ENCODE results near the gene CEP164. TPM values are rescaled to one million over a fixed set of nuclear protein-coding genes. Genes with fewer than 3 reads are reported as not detected.

The CEP164 gene
- polyA plus RNA-seq, 4 donors: 22.7 to 43.0 (median 27.0) TPM

GRCh38 chr11:117457835-117458234 lies 130.2 kb downstream of the CEP164 start:
- DNase-seq (ENCODE audit: low read depth in 4 of 4, low spot score in 3 of 4): no peak

- no peak for DNase-seq (ENCODE audit: low read depth in 4 of 4, low spot score in 3 of 4)
These were observed 130.8 kb downstream of the CEP164 start for GRCh38 chr11:117458275-117459122.

GRCh38 chr11:117459123-117459978 lies 131.7 kb downstream of the CEP164 start:
- DNase-seq (ENCODE audit: low read depth in 4 of 4, low spot score in 3 of 4): no peak

GRCh38 chr11:117459979-117460300 lies 132.3 kb downstream of the CEP164 start:
- no peak for DNase-seq (ENCODE audit: low read depth in 4 of 4, low spot score in 3 of 4)

GRCh38 chr11:117461396-117462182 lies 133.9 kb downstream of the CEP164 start:
- no peak for DNase-seq (ENCODE audit: low read depth in 4 of 4, low spot score in 3 of 4)

- no peak for DNase-seq (ENCODE audit: low read depth in 4 of 4, low spot score in 3 of 4)
These were observed 134.7 kb downstream of the CEP164 start for GRCh38 chr11:117462183-117462863.

GRCh38 chr11:117462864-117463247 lies 135.2 kb downstream of the CEP164 start:
- no peak for DNase-seq (ENCODE audit: low read depth in 4 of 4, low spot score in 3 of 4)

Other genes starting within 250 kb of the CEP164 start
- 10 to 100 TPM; 23.0 to 44.9 (median 33.6) TPM for gene SIK3, start 229.4 kb upstream of the CEP164 start, polyA plus RNA-seq (ENCODE audit: insufficient read length in 4 of 4)
- gene PAFAH1B2, start 183.6 kb upstream of the CEP164 start, polyA plus RNA-seq (ENCODE audit: insufficient read length in 4 of 4): 10 to 100 TPM; 73.3 to 79.9 (median 75.1) TPM
- gene SIDT2, start 149.1 kb upstream of the CEP164 start, polyA plus RNA-seq (ENCODE audit: insufficient read length in 4 of 4): 10 to 100 TPM; 38.0 to 47.9 (median 44.5) TPM
- 100 to 1,000 TPM; 130 to 307 (median 140) TPM for gene TAGLN, start 128.5 kb upstream of the CEP164 start, polyA plus RNA-seq (ENCODE audit: insufficient read length in 4 of 4)
- gene PCSK7, start 95.8 kb upstream of the CEP164 start, polyA plus RNA-seq (ENCODE audit: insufficient read length in 4 of 4): 10 to 100 TPM; 18.7 to 36.1 (median 21.4) TPM
- 10 to 100 TPM; 23.4 to 34.8 (median 31.5) TPM for gene RNF214, start 95.2 kb upstream of the CEP164 start, polyA plus RNA-seq (ENCODE audit: insufficient read length in 4 of 4)
- 10 to 100 TPM; 16.1 to 24.6 (median 19.7) TPM for gene BACE1-AS, start 36.5 kb upstream of the CEP164 start, polyA plus RNA-seq (ENCODE audit: insufficient read length in 4 of 4)
- gene BACE1, start 11.6 kb upstream of the CEP164 start, polyA plus RNA-seq (ENCODE audit: insufficient read length in 4 of 4): 10 to 100 TPM; 58.7 to 76.5 (median 64.4) TPM